Islet precursor cell (in vitro differentiated cells): ENCODE data around the gene LRIG1.

Source experiments
- DNase-seq: peaks from one replicate; pipeline ENCODE4 v3.0.0-alpha.2; 2018

LRIG1 gene, protein sequence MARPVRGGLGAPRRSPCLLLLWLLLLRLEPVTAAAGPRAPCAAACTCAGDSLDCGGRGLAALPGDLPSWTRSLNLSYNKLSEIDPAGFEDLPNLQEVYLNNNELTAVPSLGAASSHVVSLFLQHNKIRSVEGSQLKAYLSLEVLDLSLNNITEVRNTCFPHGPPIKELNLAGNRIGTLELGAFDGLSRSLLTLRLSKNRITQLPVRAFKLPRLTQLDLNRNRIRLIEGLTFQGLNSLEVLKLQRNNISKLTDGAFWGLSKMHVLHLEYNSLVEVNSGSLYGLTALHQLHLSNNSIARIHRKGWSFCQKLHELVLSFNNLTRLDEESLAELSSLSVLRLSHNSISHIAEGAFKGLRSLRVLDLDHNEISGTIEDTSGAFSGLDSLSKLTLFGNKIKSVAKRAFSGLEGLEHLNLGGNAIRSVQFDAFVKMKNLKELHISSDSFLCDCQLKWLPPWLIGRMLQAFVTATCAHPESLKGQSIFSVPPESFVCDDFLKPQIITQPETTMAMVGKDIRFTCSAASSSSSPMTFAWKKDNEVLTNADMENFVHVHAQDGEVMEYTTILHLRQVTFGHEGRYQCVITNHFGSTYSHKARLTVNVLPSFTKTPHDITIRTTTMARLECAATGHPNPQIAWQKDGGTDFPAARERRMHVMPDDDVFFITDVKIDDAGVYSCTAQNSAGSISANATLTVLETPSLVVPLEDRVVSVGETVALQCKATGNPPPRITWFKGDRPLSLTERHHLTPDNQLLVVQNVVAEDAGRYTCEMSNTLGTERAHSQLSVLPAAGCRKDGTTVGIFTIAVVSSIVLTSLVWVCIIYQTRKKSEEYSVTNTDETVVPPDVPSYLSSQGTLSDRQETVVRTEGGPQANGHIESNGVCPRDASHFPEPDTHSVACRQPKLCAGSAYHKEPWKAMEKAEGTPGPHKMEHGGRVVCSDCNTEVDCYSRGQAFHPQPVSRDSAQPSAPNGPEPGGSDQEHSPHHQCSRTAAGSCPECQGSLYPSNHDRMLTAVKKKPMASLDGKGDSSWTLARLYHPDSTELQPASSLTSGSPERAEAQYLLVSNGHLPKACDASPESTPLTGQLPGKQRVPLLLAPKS

DNA sequence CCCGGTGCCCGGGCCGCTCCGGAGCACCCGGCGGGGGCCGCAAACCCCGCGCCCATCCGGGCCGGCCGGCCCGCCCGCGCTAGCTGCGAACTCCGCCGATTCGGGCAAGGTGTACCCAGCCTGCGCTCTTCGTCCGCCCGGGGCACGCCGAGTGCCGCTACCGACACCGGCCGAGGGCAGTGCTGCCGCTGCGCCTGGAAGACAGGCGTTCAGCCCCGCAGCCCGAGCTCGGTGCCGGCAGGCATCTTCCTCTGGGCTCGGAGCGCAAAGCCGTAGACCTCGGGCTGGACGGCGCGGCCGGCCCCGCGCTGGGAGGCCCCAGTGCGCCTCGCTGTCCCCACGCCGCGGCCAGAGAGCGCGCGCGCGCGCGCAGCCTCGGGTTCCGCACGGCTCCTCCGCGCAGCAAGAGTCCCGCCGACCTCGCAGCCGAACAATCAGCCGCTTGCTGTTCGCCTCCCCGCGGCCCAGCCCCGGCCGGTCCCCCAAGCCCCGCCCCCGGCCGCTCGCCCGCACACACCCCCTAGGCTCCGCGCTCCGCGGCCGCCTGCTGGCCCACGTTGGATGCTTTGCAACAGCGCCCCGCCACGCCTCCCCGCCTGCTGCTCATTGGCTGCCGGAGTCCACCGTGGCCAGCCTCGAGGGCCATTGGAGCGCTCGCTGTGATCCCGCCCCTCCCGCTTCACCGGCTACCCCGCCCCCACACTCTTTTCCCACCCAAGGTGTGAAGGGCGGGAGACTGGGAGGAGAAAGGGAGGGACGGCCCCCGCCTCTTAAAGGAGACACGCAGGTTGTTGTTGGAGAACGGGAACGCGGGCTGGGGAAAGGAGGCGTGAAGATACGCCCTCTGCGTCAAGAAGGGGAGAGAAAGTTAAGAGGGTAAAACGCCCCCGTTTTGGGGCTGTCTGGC, at the start of gene LRIG1:
TSS of gene LRIG1 (minus strand) at position 447 of the 907 bp plus-strand sequence. CDS start 615 bp downstream, outside the sequence.
- DNase-seq: peak; percentile 99

GRCh38 chr3:66544619-66545429, 44.0 kb upstream of the LRIG1 start:
- peak; percentile 17 for DNase-seq

- peak; percentile 5 for DNase-seq
These were observed 41.3 kb upstream of the LRIG1 start for GRCh38 chr3:66542153-66542552.

- DNase-seq: peak; percentile 16
These were observed 38.7 kb upstream of the LRIG1 start for GRCh38 chr3:66539466-66539989.

- DNase-seq: no peak
These were observed 37.6 kb upstream of the LRIG1 start for GRCh38 chr3:66538390-66538789.

DNA sequence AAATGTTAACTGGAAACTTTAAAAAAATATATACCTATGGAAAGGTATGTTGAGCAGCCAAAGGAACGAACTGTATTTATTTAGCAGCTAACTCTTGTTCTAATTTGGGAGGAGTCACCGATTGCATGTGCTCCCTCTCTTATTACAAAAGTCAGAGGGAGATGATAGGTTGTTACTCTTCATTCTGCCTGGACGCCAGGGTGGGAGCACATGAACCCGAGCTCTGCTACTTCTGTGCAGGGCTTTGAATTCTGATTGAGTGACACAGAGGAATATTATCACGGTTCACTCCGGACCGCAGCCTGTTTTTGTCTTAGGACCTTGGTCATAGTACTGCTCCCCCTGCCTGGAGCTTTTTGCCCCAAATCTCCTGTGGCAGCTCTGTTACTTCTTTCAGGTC, 36.9 kb upstream of the LRIG1 start:
- DNase-seq: peak; percentile 23

- no peak for DNase-seq
These were observed 36.0 kb upstream of the LRIG1 start for GRCh38 chr3:66536791-66537190.

GRCh38 chr3:66534304-66534845, 33.6 kb upstream of the LRIG1 start:
- DNase-seq: no peak

DNA sequence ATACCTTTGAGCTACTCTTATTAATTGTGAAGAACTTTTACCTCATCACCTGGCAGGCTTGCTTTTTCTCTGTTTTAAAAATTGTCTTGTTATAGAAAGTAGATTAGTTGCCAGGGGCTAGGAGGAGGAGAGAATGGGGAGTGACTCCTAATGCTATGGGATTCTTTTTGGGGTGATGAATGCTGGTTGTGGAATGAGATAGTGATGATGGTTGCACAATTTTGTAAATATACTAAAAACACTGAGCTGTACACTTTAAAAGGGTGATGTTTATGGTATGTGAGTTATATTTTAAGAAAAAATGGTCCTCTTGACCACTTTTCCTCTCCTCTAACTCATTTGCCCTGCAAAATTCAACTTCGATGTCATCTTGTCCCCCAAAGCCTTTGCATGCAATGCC, 31.8 kb upstream of the LRIG1 start:
- no peak for DNase-seq

- DNase-seq: peak; percentile 31
These were observed 31.4 kb upstream of the LRIG1 start for GRCh38 chr3:66532160-66532587.

DNA sequence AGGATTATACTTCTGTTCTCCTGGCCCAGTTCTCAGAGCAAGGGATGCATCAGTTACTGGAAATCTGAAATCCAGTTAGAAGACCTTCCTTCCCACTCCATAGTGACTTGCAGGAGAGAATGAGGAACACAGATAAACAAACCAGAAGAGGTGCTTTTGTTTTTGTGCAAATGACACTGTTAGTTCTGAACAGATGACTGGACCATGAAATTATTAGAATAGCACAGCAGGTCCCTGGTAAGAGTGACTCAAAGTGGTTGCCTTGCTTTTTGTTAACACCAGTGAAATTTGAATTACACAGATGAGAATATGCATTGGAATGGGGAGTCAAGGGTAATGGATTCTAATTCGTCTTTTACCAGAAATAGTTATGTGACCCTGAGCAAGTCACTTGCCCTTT, 30.4 kb upstream of the LRIG1 start:
- DNase-seq: peak; percentile 3

DNA sequence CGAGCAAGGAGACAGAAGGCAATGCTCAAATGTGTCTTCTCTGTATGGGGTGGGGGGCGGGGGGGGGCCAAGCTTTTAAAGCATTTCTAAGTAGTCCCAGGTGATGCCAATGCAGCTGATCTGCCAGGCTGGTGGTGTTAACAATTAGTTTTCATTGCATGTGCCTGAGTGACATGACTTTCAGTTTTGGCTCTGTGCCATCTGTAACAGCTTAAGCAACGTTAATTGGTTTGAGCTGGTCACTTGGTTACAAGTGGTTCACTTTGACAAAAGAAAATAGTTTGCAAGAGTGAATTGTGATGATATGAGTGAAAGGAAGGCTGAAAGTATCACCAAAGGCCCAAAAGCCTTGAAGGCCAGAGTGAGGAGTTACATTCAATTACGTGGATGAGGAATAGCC, 26.4 kb upstream of the LRIG1 start:
- DNase-seq: no peak

- DNase-seq: no peak
These were observed 24.9 kb upstream of the LRIG1 start for GRCh38 chr3:66525771-66526170.

DNA sequence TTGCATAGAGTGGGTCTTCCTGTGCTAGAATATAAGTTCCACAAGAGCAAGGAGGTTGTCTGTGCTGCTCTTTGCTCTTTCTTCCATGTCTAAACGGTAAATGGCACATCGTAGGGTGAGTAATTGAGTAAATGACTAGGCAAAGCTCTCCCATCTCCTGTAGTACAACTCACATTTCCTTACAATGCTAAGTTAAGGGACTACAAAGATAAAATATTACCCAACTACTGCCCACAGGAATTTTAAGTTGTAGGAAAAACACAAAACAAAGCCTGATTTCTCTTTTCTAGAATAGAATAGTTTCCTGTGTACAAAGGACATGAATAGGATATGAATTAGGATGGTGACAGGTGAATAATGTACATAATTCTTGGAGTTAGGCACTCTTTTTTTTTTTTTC, 19.9 kb upstream of the LRIG1 start:
- no peak for DNase-seq

DNA sequence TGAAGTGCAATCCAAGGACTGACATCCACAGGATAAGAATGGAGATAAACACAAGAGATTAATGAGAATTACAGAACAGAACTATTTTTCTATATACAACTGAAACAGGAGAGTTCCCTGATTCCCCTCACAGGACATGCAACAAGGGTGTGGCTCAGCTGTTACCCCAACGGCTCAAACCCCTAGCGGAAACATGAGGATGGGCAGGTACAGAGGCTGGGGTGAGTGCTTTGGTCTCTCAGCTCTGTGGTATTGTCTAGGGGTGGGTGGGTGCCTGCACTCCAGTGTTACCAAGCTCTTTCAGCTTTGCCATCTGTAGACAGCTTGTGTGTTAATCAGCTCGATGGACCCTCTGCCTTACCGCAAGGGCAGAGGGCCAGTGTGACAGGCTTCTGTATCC, 17.8 kb upstream of the LRIG1 start:
- no peak for DNase-seq

- no peak for DNase-seq
These were observed 17.3 kb upstream of the LRIG1 start for GRCh38 chr3:66518126-66518525.

DNA sequence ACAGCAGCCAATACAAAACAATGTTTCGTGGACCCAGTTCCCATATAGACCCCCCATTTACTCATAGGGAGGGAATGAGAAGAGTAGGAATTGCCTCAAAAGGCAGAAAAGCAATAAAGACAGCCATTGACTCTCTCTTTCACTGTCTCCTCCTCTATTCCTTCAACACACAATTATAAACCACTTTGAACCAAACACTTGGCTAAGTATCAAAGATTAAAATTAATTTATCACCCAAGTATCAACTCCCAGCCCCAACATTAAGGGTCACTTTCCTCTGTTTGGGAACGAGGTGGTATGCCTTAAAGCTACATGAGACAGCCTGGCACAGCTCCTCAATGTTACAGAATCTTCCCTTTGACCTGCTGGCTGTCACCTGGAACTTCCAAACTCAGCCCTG, 16.4 kb upstream of the LRIG1 start:
- DNase-seq: no peak

GRCh38 chr3:66508461-66508860, 7.6 kb upstream of the LRIG1 start:
- no peak for DNase-seq

DNA sequence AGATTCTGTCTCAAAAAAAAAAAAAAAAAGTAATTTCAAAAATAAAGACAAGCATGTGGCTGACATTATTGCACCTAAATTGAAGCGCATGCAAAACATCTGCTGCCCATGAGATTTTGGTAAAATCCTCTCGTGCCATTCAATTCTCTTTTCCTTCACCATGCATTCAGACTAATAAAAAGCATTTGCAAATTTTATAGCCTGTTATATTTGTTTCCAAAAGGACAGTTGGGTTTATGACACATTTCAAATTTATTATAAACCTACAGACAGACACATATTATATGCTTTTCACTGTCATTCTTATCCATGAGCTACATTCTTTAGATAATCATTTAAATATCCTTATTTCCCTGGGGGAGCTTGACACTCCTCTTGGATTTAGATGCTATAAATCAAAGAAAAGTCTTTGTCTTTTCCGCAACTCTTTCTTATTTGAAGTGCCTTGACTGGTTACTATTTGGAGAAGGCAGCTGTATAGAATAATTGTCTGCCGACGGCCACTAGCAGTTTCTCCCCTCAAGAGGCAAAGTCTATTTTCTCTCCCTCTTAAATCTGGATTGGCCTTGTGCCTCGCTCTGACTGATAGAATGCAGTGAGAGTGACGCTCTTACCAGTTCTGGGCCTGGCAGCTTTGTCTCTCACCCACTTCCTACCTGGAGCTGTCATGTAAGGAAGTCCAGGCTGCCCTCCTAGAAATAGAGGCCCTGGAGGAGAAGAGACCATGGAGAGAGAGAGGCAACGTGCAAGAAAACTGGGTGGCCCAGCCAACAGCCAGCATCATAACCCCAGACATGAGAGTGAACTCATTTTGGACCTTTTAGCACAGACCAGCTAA, 6.8 kb upstream of the LRIG1 start:
- DNase-seq: no peak

DNA sequence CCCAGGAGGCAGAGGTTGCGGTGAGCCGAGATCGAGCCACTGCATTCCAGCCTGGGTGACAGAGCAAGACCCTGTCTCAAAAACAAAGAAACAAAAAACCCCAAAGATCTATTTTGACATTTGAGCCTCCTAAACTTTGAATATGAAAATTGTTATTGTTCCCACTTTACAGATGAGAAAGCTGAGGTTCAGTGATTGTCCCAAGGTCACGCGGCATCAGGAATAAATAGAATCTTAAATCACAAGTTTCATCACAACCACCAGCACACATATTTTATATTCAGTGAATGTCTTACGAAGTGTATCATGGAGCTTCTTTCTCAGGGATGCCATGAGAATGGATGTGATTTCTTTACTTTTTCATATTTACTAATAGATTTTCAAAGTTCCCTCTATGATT, 5.3 kb upstream of the LRIG1 start:
- DNase-seq: no peak
